NB4 (cell line): ENCODE measurements around the gene PHF14.

Source experiments
- DNase-seq: peaks from one replicate; pipeline ENCODE4 v3.0.0; 2010; ENCODE audit warnings: low read depth
- H3K4me3 ChIP-seq: one replicate; pipeline ENCODE4 v1.5.1; 2011; ENCODE audit warnings: mild to moderate bottlenecking, low read depth, low read length, moderate library complexity
- MYC ChIP-seq: IDR thresholded peaks from 2 replicates; pipeline ENCODE4 v1.6.1; 2011; ENCODE audit warnings: low read depth, low read length
- POLR2A ChIP-seq: IDR thresholded peaks from 2 replicates; pipeline ENCODE4 v1.6.1; 2011; ENCODE audit warnings: mild to moderate bottlenecking; ENCODE audit not compliant: insufficient read length; ENCODE audit errors: extremely low read depth
- TF ChIP-seq, protein P1 (sequence below): IDR thresholded peaks from one replicate; pipeline ENCODE4 v1.5.1; 2012; ENCODE audit warnings: low read depth, low read length
- TF ChIP-seq, protein P2 (sequence below): IDR thresholded peaks from 2 replicates; pipeline ENCODE4 v1.6.1; 2011; ENCODE audit warnings: low read depth, low read length

The PHF14 gene

DNA sequence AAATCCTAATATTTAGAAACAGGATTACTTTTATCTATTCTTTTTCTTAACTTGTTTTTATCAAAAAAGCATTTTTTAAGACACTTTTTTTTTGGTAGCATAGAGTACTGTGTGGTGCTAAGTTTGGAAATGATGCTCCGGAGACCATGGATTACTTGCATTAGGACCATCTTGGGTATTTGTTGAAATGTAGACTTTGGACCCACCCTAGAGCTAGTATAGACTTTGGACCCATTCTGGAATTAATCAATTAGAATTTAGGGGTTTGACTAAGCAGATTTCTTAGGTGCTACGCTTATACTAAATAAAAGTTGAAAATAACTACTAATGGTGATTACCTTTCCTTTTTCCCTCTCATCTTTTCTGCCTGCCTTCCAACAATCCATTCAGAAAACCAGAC, 80.4 kb downstream of the PHF14 start:
- TF ChIP-seq POLR2A = no peak
- TF ChIP-seq MYC = no peak
- TF ChIP-seq, protein P1, sequence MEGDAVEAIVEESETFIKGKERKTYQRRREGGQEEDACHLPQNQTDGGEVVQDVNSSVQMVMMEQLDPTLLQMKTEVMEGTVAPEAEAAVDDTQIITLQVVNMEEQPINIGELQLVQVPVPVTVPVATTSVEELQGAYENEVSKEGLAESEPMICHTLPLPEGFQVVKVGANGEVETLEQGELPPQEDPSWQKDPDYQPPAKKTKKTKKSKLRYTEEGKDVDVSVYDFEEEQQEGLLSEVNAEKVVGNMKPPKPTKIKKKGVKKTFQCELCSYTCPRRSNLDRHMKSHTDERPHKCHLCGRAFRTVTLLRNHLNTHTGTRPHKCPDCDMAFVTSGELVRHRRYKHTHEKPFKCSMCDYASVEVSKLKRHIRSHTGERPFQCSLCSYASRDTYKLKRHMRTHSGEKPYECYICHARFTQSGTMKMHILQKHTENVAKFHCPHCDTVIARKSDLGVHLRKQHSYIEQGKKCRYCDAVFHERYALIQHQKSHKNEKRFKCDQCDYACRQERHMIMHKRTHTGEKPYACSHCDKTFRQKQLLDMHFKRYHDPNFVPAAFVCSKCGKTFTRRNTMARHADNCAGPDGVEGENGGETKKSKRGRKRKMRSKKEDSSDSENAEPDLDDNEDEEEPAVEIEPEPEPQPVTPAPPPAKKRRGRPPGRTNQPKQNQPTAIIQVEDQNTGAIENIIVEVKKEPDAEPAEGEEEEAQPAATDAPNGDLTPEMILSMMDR = no peak
- TF ChIP-seq, protein P2, sequence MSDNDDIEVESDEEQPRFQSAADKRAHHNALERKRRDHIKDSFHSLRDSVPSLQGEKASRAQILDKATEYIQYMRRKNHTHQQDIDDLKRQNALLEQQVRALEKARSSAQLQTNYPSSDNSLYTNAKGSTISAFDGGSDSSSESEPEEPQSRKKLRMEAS = no peak
- no peak overlapping the region for H3K4me3 ChIP-seq
- DNase-seq = no peak

DNA sequence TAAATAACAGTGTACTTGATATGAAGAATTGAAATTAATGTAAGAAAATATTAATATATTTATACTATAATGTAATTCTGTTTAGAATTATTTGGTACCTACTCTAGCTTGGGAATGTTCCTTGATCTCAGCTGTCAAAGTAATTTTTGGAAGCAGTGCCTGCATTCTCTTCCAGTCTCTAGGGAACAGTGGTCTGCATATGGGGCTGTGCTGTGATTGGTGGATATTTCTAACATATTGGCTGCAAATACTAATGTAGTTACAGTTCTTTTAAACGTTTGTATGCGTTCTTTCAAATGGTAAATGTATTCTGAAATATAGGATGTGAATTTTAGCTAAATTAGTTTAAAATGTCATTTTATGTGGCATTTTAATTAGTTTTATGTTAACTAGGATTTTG, 87.2 kb downstream of the PHF14 start:
- H3K4me3 ChIP-seq = no peak overlapping the region
- no peak for DNase-seq
- TF ChIP-seq, protein P2 = no peak

DNA sequence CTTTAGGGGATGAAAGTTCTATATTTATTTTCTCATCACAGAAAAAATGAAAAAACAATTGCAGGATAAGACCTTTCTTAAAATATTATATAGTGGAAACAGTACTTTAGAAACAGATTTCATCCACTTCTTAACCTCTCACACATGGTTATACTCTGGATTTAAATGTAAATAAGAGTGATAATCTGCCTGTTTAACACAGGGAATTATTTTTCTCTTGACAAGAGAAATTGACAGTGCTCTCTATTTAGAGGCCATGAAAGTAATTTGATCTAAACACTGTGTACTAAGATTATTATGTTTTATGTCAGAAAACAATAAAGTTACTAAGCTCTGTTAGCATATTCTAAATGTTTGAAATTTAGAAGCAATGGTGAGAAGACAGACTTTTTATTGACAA, 88.4 kb downstream of the PHF14 start:
- DNase-seq = no peak
- TF ChIP-seq MYC = no peak
- no peak for TF ChIP-seq POLR2A
- TF ChIP-seq, protein P2 = no peak
- TF ChIP-seq, protein P1 = no peak
- H3K4me3 ChIP-seq = no peak overlapping the region

DNA sequence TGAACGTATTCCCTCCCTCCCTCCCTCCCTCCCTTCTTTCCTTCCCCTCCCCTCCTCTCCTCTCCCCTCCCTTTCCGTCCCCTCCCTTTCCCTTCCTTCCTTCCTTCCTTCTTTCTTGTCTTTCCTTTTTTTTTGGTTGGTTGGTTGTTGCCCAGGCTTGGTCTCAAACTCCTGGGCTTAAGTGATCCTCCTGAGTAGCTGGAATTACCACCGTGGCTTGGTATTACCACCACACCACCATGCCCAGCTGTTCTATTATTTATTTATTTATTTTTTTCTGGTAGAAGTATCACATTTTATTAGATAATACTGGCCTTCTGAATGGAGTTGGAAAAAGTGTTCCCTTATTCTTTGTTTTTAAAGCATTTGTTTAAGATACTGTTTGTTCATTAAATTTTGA, 95.9 kb downstream of the PHF14 start:
- no peak for DNase-seq
- TF ChIP-seq MYC (no peak), POLR2A (no peak)
- TF ChIP-seq, protein P1 = no peak
- TF ChIP-seq, protein P2 = no peak
- H3K4me3 ChIP-seq = no peak overlapping the region

DNA sequence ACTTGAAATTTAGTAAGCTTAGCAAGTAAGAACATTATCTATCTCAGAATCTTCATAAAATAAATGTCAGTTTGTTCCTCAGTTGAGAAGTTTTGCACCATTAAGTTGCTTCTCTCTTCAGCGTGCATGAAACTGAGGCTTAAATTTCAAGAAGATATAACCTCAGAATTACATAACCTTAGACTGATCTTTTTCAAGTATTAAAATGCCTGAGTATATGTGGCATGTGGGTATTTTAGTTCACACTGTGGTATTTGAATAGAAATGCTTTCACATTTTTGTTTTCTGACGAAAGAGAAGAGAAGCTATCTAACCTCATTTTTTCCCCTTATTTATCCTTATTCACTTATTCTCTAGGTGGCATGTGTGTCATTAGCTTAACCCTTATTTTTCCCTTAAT, 104.1 kb downstream of the PHF14 start:
- TF ChIP-seq POLR2A (no peak), MYC (no peak)
- TF ChIP-seq, protein P2 = no peak
- TF ChIP-seq, protein P1 = no peak
- no peak for DNase-seq
- H3K4me3 ChIP-seq = no peak overlapping the region

DNA sequence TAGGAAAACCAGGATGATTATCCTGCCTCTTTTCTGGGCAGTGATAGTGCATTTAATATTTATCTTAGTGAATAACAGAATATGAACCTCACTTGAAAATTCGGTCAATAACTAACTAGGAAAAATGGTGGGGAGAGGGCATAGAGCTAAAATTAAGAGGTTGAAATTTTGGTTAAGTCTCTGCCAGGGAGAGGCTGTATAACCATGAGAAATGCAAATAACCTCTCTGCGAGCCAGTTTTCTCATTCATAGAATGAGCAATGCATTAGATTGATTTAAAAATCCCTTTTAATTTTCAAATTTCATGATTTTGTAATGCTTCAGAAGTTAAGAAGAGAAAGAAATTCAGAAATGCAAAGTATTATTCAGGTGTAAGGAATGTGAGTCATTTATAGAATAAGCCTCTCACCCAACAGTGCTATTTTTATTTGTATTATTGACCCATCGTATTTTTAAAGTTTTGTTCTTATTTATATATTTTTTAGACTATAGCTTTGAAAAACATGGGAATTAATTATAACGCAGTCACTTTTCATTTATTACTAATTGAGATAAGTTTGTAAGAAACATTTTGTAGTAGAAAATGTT, 104.7 kb downstream of the PHF14 start:
- DNase-seq = no peak
- TF ChIP-seq, protein P2 = no peak
- H3K4me3 ChIP-seq = no peak overlapping the region

DNA sequence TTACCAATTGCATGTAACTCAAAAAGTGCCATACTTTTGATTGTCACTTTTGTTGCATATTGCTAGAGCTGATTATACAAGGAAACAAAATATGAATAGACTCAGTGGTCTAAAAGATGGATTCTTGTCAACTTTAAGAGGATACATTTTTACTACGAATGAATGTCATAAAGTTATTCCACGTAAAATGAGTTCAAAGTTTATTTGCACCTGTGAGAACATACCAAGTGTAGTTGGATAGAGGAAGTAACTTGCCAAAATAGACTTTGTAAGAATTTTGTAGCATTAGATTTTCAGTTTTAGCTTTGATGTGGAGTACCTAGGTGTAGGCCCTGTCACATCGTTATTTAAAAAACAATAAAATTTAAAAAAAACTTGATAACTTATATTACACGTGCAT, 106.2 kb downstream of the PHF14 start:
- no peak for DNase-seq
- TF ChIP-seq POLR2A (no peak), MYC (no peak)
- TF ChIP-seq, protein P1 = no peak
- TF ChIP-seq, protein P2 = no peak
- H3K4me3 ChIP-seq = no peak overlapping the region
